Kidney epithelial cell (primary cell): ENCODE results near the gene SEPTIN5. TPM values are rescaled to one million over a fixed set of nuclear protein-coding genes. Genes with fewer than 3 reads are reported as not detected.

ENCODE experiments used
- DNase-seq: peaks from one replicate; pipeline ENCODE4 v3.0.0-alpha.2; 2010; ENCODE audit warnings: low read depth
- H3K27me3 ChIP-seq: 2 replicates; pipeline ENCODE4 v1.6.0; 2011; ENCODE audit warnings: low read length; ENCODE audit not compliant: control insufficient read depth, insufficient read depth
- H3K36me3 ChIP-seq: 2 replicates; pipeline ENCODE4 v1.5.1; 2011; ENCODE audit warnings: low read length; ENCODE audit not compliant: control insufficient read depth, insufficient read depth
- H3K4me3 ChIP-seq: 2 replicates; pipeline ENCODE4 v1.5.1; 2011; ENCODE audit warnings: low read depth, mild to moderate bottlenecking, control low read depth, low read length
- total RNA-seq: library from RNA; depleted of rRNA; stranded (reverse); fragments of >200 nt; gene quantifications from 2 replicates; pipeline ENCODE4 v1.2.3, GENCODE V29; 2015
- TF ChIP-seq, protein P1 (sequence below): IDR thresholded peaks from 2 replicates; pipeline ENCODE4 v1.5.1; 2011; ENCODE audit warnings: mild to moderate bottlenecking, moderate library complexity, low read length, control low read depth, inconsistent platforms; ENCODE audit not compliant: insufficient read depth, poor library complexity, severe bottlenecking

SEPTIN5 gene
- total RNA-seq, 1 donor from 2014 or later = 10.1 TPM

DNA sequence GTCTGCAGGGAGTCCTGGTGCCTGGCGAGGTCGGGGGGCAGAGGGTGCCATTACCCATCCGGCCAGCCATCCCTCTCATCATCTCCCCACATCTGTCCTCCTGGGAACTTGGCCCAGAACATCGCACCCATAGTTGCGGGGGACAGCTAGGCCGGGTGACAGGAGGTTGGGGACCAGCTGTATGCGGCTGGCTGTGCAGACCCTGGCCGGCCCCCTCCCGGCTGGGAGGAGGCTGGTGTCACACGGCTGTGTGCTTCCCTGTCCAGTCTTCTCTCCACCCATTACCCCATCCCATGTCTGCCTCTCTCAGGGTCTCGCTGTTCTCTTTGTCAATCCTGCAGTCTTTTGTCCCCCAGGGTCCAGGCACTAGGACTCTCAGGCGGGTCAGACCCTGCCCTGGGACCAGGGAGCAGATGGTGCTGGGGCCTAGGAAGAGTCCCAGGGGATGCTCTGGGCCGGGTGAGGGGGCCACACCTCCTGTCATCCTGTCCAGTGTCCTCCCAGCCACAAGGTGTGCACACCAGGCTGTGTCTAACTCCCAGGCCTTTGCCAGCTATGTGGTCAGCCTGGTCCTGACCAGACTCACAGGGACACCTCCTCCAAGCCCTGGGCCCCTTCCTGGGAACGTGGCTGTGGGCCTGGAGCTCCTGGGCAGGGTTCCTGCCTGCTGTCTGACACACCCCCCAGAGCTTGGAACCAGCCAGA, 39.8 kb downstream of the SEPTIN5 start:
- H3K27me3 ChIP-seq = peaks cover 96% of the 10 kb centered on the region
- no peaks in the 10 kb centered on the region for H3K36me3 ChIP-seq
- no peak overlapping the region for H3K4me3 ChIP-seq
- TF ChIP-seq, protein P1, sequence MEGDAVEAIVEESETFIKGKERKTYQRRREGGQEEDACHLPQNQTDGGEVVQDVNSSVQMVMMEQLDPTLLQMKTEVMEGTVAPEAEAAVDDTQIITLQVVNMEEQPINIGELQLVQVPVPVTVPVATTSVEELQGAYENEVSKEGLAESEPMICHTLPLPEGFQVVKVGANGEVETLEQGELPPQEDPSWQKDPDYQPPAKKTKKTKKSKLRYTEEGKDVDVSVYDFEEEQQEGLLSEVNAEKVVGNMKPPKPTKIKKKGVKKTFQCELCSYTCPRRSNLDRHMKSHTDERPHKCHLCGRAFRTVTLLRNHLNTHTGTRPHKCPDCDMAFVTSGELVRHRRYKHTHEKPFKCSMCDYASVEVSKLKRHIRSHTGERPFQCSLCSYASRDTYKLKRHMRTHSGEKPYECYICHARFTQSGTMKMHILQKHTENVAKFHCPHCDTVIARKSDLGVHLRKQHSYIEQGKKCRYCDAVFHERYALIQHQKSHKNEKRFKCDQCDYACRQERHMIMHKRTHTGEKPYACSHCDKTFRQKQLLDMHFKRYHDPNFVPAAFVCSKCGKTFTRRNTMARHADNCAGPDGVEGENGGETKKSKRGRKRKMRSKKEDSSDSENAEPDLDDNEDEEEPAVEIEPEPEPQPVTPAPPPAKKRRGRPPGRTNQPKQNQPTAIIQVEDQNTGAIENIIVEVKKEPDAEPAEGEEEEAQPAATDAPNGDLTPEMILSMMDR = no peak
- DNase-seq = no peak

DNA sequence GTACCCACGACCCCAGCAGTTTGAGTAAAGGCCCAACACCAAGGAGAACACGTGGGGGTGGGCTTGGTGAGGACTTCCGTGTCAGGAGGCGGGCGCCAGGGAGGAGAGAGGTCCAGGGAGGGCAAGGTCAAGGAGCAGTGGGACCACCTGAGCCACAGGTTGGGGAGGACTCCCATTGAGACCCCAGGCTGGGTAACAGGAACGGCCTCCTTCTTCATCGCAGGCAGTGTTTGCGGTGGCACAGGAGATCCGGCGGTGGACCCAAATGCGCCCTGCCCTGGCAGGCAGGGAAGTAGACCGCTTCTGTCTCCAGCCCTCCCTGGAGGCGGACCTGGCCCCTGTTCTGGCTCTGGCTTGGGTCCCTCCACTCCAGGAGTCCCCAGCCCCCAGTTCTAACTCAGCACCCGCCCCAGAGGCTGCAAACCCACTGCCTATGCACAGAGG, 40.4 kb downstream of the SEPTIN5 start:
- no peaks in the 10 kb centered on the region for H3K36me3 ChIP-seq
- DNase-seq = no peak
- TF ChIP-seq, protein P1 = no peak
- H3K4me3 ChIP-seq = no peak overlapping the region
- peaks cover 96% of the 10 kb centered on the region for H3K27me3 ChIP-seq

DNA sequence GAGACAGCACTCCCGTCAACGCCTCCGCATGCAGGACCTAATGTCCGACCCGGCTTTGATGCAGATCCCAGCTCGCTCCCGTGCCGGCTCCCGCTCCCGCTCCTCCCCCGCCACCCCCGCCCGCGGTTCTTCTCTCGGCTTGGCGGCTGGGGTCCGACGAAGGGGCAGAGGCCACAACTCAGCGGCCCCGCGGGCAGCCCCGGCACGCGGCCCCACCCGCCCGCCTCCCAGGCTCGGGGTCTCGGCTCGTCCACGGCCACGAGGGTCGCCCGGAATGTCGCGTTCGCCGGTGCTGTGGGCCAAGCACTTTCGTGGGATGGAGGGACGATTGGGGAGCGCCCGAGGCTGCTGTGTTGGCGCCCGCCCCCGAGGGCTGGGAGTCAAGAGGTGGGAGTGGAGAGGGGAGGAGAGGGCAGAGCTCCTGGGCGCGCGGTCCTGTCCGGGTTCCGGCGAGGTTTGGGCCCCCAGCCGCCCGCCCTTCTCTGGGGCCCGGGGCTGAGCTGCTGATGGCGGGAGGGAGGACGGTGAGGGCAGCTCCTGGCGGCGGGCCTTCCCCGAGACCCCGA, 40.9 kb downstream of the SEPTIN5 start:
- Histone ChIP-seq H3K27me3 (peaks cover 96% of the 10 kb centered on the region), H3K36me3 (no peaks in the 10 kb centered on the region), H3K4me3 (no peak overlapping the region)
- no peak for DNase-seq
- TF ChIP-seq, protein P1 = no peak

DNA sequence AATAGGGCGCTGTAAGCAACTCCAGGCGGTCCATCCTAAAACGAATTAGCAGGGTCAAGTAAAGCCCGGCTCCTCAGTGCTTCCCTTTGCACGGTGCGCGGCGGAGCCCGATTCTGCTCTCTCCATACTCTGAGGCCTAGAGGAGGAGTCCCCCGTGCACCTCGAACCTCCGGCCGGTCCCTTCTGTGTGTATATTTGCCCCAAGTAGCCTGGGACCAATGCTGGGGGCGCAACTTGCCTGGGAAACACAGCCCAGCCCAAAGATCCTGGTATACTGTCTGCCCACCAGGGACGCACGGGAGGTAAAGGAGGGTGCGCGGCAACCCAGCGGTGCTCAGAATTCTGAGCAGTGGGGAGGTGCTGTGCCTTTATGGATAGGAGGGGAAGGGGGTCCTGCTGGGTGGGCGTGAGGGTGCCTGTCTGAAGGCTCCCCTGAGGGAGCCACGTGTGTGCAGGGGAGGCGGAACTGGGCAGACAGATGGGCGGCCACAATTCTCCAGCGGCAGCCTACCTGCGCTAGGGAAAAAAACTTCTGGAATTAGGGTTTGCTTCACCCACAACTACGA, 41.5 kb downstream of the SEPTIN5 start:
- DNase-seq = no peak
- TF ChIP-seq, protein P1 = no peak
- Histone ChIP-seq H3K4me3 (no peak overlapping the region), H3K36me3 (no peaks in the 10 kb centered on the region), H3K27me3 (peaks cover 93% of the 10 kb centered on the region)

DNA sequence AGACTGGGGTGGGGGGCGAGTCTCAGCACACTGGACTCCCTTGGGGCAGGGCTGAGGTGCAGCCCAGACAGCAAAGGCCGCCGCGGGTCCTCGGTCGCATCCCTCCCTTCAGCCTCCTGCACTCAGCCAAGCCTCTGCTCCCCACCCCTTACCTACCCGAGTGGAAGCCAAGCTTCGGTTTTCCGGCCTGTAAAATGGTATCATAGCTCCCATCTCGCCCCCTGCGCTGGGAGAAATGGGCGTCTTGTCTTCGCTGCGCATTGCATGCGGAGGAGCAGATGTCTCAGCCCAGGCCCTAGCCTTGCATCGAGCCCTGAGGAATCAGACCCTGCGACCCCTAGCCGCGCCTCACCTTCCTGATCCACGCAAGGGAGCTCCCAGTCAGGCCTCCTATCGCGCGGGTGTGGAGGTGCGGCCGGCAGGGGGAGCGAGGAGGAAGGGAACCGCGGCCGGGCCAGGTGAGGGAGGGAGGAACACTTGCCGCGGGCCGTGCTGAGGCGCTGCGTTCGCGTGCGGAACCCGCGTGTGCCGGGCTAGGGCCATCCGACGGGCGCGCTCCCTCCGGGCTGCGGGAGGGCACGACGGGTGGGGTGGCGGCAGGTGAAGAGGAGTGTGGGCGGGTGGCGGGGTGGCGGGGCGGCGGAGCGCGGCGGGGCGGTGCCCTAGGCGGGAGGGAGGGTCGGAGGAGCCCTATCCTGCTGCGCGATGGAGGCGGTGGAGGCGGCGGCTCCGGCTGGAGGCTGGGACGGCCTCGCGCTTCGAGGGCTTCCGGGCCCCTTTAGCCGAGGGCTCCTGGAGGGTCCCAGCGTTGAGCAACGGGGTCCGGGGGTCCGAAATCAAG, 42.2 kb downstream of the SEPTIN5 start:
- Histone ChIP-seq H3K27me3 (peaks cover 92% of the 10 kb centered on the region), H3K36me3 (no peaks in the 10 kb centered on the region), H3K4me3 (no peak overlapping the region)
- no peak for DNase-seq
- TF ChIP-seq, protein P1 = peak; percentile 52
